Natural killer cell (primary cell): ENCODE data around the gene SMIM12. TPM values are rescaled to one million over a fixed set of nuclear protein-coding genes. Genes with fewer than 3 reads are reported as not detected.

ENCODE experiments used
- ATAC-seq, 3 donors: fragments of 150-1000 bp in 2 of 3; fragments of 200-7000 bp in 1 of 3; cut with Tn5 transposase; 1 replicate in 1 of 3; 2 replicates in 2 of 3; pipeline ENCODE4 v1.10.0; 2021; ENCODE audit warnings: mild to moderate bottlenecking in 2 of 3, moderate library complexity in 2 of 3
- DNase-seq, 2 donors: peaks; one replicate each; pipeline versions ENCODE4 v3.0.0 to v3.0.0-alpha.2; 2013 to 2021; ENCODE audit warnings: mixed read lengths in 1 of 2
- H3K27ac ChIP-seq: one replicate; pipeline ENCODE4 v1.5.1; 2013; ENCODE audit warnings: mild to moderate bottlenecking, low read length
- H3K27me3 ChIP-seq: one replicate; pipeline ENCODE4 v1.6.1; 2013; ENCODE audit warnings: low read length; ENCODE audit not compliant: control insufficient read depth, insufficient read depth
- H3K36me3 ChIP-seq: one replicate; pipeline ENCODE4 v1.6.1; 2013; ENCODE audit warnings: low read length; ENCODE audit not compliant: control insufficient read depth, insufficient read depth
- H3K4me1 ChIP-seq: one replicate; pipeline ENCODE4 v1.6.1; 2013; ENCODE audit warnings: low read length; ENCODE audit not compliant: control insufficient read depth, insufficient read depth
- H3K4me3 ChIP-seq: one replicate; pipeline ENCODE4 v1.5.1; 2013; ENCODE audit warnings: low read length
- H3K9me3 ChIP-seq: one replicate; pipeline ENCODE4 v1.6.1; 2013; ENCODE audit warnings: low read length; ENCODE audit not compliant: control insufficient read depth, insufficient read depth
- H3K27ac Mint-ChIP-seq, 2 donors: one replicate each; pipeline ENCODE4 v1.8.0; 2022; ENCODE audit warnings: mild to moderate bottlenecking in 2 of 2, mixed read lengths in 2 of 2, moderate library complexity in 1 of 2
- H3K27me3 Mint-ChIP-seq, 2 donors: one replicate each; pipeline ENCODE4 v1.8.0; 2022; ENCODE audit warnings: low read depth in 2 of 2, mixed read lengths in 2 of 2
- H3K36me3 Mint-ChIP-seq: one replicate; pipeline ENCODE4 v1.8.0; 2022; ENCODE audit warnings: mixed read lengths
- H3K4me1 Mint-ChIP-seq, 2 donors: one replicate each; pipeline ENCODE4 v1.8.0; 2022; ENCODE audit warnings: mixed read lengths in 2 of 2
- H3K4me3 Mint-ChIP-seq: one replicate; pipeline ENCODE4 v1.8.0; 2022; ENCODE audit warnings: mild to moderate bottlenecking, moderate library complexity, mixed read lengths
- H3K9me3 Mint-ChIP-seq, 2 donors: one replicate each; pipeline ENCODE4 v1.8.0; 2022; ENCODE audit warnings: mixed read lengths in 2 of 2
- CTCF ChIP-seq: fragments of 200-600 bp; IDR thresholded peaks from one replicate; pipeline ENCODE4 v1.8.0; 2022; ENCODE audit warnings: antibody characterized with exemption
- WGBS: methylation state at CpG from one replicate; pipeline ENCODE4 v1.1.7; 2013; ENCODE audit warnings: missing lambda C conversion rate; ENCODE audit not compliant: insufficient coverage; 5-methylcytosine and 5-hydroxymethylcytosine counted together
- intact Hi-C: fragments of 100-400 bp; cut with micrococcal nuclease; formaldehyde crosslinking; loops from one replicate; pipeline ENCODE4 v1.14.2; 2022
- total RNA-seq, 4 donors: library from RNA; stranded (reverse); fragments of 120-200 nt in 1 of 4; gene quantifications; one replicate each; pipeline versions ENCODE4 v1.2.3 to v1.2.4, GENCODE V29; 2013 to 2022

Gene SMIM12
- total RNA-seq, 3 donors from 2014 or later (not counting 1 experiment from before 2014, with no cell fraction given), result 33.4 to 44.5 (median 36.5) TPM

GRCh38 chr1:34863501-34863900 is 4.0 kb upstream of the SMIM12 start:
- no peak for TF ChIP-seq CTCF
- intact Hi-C loops, result loop anchor here (10.0 kb wide), 1 partner anchor 331 kb away; the partner anchor contains the start of gene SFPQ
- Mint-ChIP-seq H3K9me3 (no peaks in the 10 kb centered on the region), H3K4me3 (peak overlapping the region; percentile 55), H3K4me1 (peaks cover 47 to 60% of the 10 kb centered on the region in 2 donors), H3K27ac (peak overlapping the region; percentile 73 to 83), H3K36me3 (no peaks in the 10 kb centered on the region), H3K27me3 (no peaks in the 10 kb centered on the region)
- Histone ChIP-seq H3K27ac (peak overlapping the region; percentile 12), H3K27me3 (no peaks in the 10 kb centered on the region), H3K36me3 (no peaks in the 10 kb centered on the region), H3K4me1 (peaks cover 58% of the 10 kb centered on the region), H3K9me3 (no peaks in the 10 kb centered on the region), H3K4me3 (no peak overlapping the region)
- DNase-seq, result peak in 1 of 2 donors; percentile 42
- no peak for ATAC-seq

DNA sequence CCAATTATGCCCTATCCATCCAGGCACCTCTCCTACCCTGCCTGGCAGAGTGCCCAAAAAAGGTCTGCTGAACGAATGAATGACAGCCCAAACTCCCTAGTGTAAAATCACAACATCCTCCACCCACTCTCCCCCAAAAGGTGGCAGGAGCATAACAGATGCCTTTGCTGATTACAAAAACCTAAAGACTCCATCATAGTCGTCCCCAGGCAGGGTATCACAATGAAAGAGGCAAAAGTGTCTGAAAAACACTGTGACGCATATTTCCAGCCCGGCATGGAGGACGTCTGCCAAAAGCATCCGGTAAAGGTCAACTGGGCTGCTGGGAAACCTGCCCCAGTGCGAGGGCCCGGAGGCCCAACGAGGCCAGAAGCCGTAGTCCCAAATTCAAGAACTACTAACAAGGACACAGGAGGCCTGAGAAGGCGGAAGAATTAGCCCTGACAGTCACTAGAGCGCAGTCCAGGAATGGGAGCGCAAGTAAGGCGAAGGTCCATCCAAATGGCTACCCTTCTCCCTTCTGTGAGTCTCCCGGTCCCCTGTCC is 576 bp downstream of the SMIM12 start:
- Histone ChIP-seq H3K27me3 (no peaks in the 10 kb centered on the region), H3K27ac (peak overlapping the region; percentile 75), H3K9me3 (no peaks in the 10 kb centered on the region), H3K36me3 (peaks cover 18% of the 10 kb centered on the region), H3K4me1 (peaks cover 38% of the 10 kb centered on the region), H3K4me3 (peak overlapping the region; percentile 86)
- Mint-ChIP-seq H3K27ac (peak overlapping the region; percentile 83 to 94), H3K4me1 (peaks cover 52 to 54% of the 10 kb centered on the region in 2 donors), H3K9me3 (no peaks in the 10 kb centered on the region), H3K4me3 (peak overlapping the region; percentile 96), H3K27me3 (no peaks in the 10 kb centered on the region), H3K36me3 (no peaks in the 10 kb centered on the region)
- ATAC-seq (peak; percentile 10 to 28 (median 14)), DNase-seq (peak; percentile 29 to 61)
- intact Hi-C loops, result no loop called here
- WGBS, result under 1% methylated on average over 15 of the region's 15 CpGs
- TF ChIP-seq CTCF, result no peak

GRCh38 chr1:34856697-34857096 is 2.9 kb downstream of the SMIM12 start:
- ATAC-seq (no peak), DNase-seq (no peak)
- Histone ChIP-seq H3K4me1 (peaks cover 24% of the 10 kb centered on the region), H3K9me3 (no peaks in the 10 kb centered on the region), H3K4me3 (no peak overlapping the region), H3K27me3 (no peaks in the 10 kb centered on the region), H3K36me3 (peaks cover 18% of the 10 kb centered on the region), H3K27ac (no peak overlapping the region)
- Mint-ChIP-seq H3K9me3 (no peaks in the 10 kb centered on the region), H3K27ac (no peak overlapping the region), H3K27me3 (no peaks in the 10 kb centered on the region), H3K4me1 (peaks cover 43 to 50% of the 10 kb centered on the region in 2 donors), H3K4me3 (no peak overlapping the region), H3K36me3 (no peaks in the 10 kb centered on the region)
- 100% methylated on average over 6 of the region's 6 CpGs for WGBS
- no peak for TF ChIP-seq CTCF
- intact Hi-C loops, result no loop called here
